Medulla oblongata (tissue), 1 donor: ENCODE results near the gene PTPRU.

Experiments
- DNase-seq: peaks from one replicate; pipeline ENCODE4 v3.0.0-alpha.2; 2015; ENCODE audit errors: extremely low spot score

Gene PTPRU

GRCh38 chr1:29364101-29364678 is 127.9 kb downstream of the PTPRU start:
- DNase-seq, result no peak

GRCh38 chr1:29365906-29366670 is 129.8 kb downstream of the PTPRU start:
- DNase-seq, result no peak

GRCh38 chr1:29368936-29369932 is 132.9 kb downstream of the PTPRU start:
- DNase-seq, result no peak

- no peak for DNase-seq
Measured at GRCh38 chr1:29370067-29370466, 133.7 kb downstream of the PTPRU start.

GRCh38 chr1:29371332-29371731 is 135.0 kb downstream of the PTPRU start:
- DNase-seq, result no peak

- DNase-seq, result no peak
Measured at GRCh38 chr1:29372108-29372507, 135.8 kb downstream of the PTPRU start.
